ENCODE measurements around the gene ELOVL7.
"Not testable (repeated sequence)": the region's sequence is repeated elsewhere in the genome, so short reads cannot be mapped to it uniquely, and the experiment has no call there.

The ELOVL7 gene

DNA sequence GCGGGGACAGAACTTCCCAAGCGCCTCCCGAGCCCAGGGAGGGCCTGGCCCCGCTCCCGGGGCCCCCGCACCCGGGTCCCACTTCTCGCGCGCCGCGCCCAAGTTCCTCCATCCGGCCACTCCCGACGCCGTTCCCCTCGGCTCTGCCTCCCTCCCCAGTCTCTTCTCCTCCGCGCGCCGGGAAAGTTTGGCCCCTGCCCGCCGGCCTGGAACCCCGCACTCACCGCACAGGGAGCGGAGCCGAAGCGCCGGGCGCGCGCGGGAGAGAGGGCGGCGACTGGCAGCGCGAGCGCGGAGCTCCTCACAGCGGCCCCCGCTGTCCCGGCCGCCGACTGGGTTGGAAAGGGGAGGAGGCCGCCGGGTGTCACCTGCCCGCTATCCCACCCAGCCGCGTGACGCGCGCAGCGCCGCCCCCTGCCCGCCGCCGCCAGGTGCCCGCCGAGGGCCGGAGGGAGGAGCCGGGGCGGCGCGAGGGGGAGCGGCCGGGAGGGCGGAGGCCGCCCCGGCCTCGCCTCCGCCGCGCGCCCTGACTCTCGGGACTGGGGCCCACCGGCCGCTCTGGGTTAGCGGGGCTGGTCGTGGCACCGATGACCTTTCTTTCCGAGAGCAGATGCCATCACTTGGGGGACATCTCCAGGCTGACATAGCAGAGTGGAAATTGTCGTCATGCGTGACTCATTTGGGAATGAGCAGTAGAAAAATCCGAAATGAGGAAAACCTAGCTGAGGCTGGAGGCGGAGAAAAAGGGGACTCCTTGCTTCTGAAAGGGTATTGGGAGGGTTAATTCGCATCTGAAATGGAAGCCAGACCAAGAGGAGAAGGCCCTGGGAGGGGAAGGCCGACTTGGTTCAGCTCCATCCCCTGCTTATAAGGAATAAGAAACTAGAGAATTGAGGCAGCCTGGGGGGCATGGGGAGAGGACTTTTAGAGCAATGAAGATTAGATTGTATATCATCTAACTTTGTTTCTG, at the start of gene ELOVL7:
TSS of gene ELOVL7 (minus strand) at position 334 of the 970 bp plus-strand sequence. CDS start 56,872 bp downstream, outside the sequence.
- peak; percentile 42 to 85 for DNase-seq

DNA sequence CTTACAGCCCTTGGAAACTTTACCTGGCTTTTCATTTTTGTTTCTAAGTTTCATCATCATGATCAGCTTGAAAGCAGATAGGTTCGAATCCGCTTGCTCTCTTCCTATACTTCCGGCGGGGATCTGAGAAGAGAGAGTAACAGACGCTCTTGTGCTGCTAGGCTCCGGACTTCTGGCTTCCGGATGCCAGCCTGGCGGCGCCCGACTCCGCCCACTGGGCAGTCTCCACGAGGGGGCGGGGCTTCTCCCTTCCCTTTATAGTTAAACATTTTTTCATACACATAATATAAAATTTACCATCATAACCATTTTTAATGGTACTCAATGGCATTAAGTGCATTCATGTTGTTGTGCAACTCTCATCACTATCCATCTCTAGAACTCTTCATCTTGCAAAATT, 49.5 kb upstream of the ELOVL7 start:
- DNase-seq = no peak

DNA sequence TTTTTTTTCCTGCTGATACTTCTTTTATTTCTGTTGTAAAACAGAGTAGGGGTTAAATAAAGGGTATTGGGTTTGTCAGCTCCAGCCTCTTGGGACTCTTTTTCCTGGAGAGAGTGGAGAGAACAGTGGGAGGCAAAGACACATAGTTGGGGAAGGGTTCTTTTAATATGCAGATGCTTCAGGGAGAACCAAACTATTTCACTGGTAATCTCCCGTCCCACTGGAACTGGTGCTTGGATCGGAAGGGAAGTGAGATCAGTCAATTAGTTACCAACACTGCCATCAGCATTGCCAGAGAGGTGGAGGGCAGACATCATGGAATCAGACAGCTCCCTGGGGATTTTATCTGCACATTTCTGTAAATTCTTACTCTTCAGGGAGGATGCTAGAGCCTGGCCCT, 47.6 kb upstream of the ELOVL7 start:
- DNase-seq = no peak

DNA sequence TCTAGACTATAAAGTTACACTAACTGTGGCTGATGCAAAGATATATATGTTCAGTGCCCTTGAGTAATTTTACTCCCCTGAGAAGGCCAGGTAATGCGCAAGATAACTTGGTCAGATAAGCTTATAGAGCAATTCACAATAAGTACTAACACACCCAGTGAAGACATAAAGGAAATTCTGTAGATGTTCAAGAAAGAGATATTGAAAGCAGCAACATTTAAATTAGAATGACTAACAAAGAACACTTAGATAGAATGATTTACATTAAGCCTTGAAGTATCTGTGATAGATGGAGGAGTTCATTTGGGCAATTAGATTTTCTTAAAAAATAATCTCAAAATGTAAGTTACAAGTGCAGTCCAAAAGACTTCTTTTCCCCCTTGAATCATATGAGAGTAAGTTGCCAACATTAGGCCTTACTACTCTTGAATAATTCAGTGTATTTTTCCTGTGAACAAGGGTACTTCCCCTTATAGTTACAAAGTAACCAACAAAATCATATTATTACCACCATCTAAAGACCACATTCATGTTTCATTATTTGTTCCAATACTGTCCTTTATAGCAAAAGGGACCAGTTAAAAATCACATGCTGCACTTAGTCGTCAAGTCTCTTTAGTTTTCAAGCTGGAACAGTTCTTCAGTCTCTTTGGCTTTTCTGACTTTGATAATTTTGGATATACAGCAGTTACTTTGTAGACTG, 44.4 kb upstream of the ELOVL7 start:
- DNase-seq = no peak

DNA sequence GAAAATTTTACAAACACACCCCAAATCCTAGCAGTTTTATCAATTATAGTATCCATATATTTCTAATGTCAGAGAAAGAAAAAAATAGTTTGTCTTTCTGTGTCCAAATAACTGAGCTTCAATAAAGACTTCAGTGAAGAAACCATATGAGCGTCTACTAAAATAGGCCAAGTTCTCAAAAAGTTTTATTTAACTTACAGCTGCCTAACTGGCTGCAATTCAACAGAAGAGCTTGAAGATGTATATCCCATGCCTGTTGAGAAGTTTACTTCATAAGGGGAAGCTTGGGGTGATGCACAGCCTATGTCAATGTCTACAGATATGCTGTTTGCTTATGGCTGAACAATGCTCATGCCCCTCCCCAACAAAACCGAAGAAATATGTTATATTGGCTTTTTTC, 43.7 kb upstream of the ELOVL7 start:
- no peak for DNase-seq

DNA sequence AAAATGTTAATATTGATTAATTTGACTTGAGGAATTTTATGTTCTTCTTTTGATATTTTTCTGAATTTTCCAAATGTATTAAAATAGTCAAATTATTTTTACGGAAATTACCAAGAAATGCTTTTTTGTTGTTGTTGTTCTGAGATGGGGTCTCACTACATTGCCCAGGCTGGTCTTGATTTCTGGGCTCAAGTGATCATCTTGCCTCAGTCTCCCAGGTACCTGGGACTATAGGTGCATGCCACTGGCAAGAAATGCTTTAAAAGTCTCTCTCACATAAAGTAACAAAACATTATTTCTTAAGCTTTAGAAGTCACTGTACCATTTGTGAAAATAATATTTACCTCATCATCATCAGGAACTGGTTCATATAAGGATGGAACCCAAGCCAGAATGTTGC, 43.0 kb upstream of the ELOVL7 start:
- no peak for DNase-seq

DNA sequence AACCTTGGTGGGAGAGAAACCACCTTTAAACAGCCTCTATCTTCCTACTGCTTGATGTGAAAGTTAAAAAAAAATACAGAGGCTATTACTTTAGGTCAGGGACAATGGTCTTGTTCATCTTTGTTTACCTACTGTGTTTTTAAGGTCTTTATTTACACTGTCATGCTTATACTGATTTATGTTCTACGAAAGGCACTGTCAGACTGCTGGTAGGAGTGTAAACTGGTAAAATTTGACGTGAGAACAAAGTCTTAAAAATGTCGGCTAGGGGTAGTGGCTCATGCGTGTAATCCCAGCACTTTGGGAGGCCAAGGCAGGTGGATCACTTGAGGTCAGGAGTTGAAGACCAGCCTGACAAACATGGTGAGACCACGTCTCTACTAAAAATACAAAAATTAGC, 42.1 kb upstream of the ELOVL7 start:
- no peak for DNase-seq

DNA sequence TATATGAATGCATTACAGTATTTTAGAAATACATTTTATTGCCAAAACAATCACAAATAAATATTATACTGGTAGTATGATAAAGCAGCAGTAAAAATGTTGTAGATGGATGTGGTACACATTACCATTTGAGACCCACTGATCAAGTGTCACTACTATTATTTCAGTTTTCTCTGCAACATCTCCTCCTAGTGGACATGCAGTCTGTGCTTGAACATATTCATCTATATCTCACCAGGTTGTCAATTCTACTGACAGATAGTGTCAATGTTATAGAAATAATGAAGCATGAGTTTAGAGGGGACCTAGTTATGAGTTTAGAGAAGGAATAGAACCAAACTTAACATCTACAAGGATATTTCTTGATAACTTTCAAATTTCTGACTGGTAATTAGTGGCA, 39.2 kb upstream of the ELOVL7 start:
- DNase-seq = peak in 1 of 2 experiments; percentile 25

DNA sequence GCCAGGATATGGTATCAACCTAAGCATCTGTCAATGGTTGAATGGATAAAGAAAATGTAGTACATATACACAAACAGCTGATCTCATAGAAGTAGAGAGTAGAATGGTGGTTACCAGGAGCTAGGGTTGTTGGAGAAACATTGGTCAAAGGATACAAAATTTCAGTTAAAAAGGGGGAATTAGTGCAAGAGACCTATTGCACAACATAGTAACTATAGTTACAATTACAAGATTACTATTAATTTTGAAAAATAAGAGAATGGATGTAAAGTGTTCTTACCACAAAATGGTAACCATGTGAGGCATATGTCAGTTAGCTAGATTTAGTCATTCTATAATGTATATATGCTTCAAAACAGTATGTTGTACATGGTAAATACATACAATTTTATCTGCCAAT, 28.8 kb upstream of the ELOVL7 start:
- no peak for DNase-seq

DNA sequence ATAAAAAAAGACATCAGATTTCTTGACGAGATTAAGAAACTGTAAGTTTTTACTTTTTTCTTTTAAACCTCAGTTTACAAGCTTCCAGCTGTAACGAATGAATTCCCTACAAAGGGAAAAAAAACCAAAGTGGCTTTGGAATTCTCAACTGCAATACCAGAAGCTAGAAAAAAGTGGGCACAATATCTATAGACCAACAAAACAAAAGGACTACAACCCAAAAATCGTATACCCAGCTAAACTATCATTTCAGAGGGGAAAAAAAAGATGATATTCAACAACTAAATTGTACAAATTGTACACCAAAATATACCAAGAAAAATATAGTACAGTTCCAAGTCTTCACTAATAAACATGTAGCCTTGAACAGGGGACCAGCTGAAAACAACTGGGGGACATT, 26.8 kb upstream of the ELOVL7 start:
- no peak for DNase-seq

DNA sequence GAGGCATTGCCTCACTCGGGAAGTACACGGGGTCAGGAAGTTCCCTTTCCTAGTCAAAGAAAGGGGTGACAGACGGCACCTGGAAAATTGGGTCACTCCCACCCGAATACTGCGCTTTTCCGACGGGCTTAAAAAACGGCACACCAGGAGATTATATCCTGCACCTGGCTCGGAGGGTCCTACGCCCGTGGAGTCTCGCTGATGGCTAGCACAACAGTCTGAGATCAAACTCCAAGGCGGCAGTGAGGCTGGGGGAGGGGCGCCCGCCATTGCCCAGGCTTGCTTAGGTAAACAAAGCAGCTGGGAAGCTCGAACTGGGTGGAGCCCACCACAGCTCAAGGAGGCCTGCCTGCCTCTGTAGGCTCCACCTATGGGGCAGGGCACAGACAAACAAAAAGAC, 16.5 kb upstream of the ELOVL7 start:
- DNase-seq = not testable (repeated sequence)

DNA sequence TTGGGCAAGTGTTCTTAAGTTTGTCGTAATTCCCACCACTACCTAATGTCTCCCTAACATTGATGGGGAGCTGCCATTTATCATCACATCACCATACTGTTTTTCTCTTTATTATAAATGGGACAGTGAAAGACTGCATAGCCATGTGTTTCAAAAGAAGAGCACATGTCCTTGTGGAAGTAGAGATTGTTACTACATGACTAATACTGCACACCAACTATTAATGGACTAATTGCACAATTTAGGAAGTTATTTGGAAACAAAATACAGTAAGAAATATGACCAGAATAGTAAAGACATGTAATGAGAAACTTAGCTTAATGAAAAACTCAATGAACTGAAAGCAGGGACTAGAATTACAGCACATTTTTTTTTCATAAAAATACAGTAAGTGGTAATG, 12.0 kb upstream of the ELOVL7 start:
- no peak for DNase-seq

DNA sequence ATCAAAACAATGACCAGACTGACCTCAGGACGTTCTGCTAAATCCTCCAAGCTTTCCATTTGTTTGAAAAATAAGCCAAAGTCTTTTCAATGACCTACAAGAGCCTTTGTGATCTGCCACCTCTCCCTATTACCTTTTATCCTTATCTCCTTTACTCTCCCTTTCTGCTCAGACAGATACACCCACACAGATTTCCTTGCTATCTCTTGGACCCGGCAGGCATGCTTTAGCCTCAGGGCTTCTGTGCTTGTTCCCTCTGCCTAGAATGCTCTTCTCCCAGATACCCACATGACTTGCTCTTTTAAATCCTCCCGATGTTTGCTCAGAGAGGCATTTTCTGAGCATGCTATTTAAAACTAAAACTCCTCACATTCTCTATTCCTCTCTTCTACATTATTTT, 8.9 kb upstream of the ELOVL7 start:
- no peak for DNase-seq

DNA sequence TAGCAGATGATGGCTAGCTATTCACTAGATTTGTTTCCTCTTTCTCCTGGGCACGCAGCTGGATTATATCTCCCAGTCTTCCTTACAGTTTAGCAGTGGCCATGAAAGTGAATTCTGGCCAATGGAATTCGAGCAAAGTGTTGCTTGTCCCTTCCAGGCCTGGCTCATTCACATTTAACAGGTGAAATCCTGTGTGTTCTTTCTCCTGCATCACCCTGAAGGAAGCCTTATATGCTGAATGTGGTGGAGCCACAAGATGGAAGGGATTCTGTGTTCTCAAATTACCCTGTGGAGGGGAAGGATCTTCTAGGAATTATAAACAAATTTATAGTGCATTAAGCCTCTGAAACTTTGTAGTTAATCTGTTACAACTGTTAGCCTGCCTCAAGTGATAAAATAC, 8.2 kb upstream of the ELOVL7 start:
- DNase-seq = no peak

DNA sequence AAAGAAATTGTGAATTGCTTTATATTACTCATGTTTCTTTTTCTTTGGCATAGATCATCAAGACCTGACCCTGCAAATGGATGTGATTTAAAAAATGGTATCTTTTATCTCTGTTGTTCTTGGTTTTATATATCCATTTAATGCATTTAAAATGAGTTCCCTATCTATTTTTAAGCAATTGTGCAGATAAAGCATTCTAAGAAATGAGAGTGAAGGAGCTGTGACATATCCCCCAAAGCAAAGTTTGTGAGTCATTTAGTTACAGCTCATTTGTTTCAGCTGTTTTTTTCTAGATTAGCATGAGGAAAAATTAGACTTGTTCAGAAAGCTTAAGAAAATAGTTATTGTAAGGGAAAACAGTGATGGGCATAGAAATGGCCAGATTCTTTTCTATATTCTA, 7.6 kb upstream of the ELOVL7 start:
- DNase-seq = no peak

DNA sequence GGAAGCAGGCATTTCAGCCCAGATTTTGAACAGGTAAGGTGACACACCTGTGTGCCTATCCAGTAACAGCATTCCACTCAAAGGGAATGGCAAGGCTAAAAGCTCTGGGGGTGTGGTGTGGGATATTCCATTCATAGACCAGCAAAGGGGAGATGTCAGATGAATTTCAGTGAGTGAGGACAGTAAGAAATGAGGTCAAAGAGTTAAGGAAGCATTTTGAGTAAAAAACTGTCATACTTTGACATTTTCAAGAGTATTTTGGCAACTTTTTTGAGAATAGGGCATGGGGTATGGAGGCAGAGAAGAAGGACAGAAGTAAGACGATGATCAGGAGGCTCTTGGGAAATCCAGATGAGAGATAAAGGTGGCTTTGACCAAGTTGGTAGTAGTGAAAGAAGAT, 2.2 kb upstream of the ELOVL7 start:
- DNase-seq = no peak

DNA sequence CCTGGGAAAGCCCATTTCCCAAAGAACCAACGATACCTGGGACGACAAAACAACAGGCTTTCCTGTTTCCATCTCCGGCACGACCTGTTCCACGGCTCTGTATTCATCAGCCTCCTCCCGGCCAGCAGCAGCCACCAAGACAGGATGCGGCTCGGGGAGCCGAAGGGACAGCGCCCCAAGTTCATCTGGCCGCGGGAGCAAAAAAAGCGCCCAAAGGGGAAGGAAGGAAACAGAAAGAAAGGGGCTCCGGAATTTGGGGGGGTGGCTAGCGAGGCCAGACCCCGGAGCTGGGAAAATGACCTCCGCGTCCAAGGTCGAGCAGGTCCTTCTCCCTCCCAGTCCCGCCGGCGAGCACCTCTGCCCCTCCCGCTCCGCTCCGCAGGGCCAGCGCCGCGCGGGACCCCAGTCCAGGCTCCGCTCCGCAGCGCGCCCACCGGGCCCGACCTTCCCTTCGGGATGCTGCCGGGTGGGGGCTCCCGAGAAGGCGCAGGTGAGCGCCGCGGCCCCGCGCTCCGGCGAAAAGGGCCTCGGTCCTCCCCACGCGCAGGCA, 608 bp downstream of the ELOVL7 start:
- DNase-seq = peak; percentile 4 to 59

DNA sequence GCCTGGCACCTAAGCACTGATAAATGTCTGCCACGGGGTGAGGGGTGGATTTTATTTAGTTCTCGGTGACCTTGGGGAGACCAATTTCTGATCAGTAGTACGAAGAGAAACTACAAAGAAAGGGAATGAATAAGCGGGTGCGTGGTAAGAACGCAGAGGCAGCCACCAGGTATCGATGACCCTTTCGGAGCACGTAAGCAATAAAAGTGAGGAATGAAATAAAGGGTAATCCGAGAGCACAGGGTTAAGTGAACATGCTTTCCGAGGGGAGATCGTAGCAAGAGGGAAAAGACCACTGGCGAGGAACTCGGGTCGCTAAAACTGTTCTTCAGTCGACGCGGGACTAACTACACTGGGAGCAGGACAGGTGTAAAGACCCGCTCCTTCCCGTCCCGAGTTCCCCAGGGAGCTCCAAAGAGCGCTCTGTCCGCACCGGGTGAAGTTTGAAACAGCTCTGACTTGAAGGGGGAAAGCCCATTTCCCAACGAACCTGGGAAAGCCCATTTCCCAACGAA, 1.1 kb downstream of the ELOVL7 start:
- peak in 1 of 2 experiments; percentile 59 for DNase-seq

DNA sequence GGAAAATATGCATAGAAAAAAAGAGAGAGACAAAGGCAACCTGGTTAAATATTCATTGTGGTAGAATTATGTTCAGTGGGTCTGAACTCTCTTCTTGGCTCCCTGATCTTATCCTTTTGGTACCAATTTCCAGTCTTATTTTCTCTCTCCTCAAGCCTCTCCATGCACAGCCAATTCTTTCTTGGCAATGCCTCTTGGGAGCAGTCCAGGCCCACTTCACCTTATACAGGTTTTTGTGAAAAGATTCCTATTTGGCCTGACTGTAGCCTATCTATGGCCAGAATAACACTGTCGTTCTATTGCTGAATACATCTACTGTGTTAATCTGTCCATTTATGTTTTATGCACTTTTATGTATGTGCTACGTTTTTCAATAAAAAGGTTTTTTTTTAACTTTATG, 2.7 kb downstream of the ELOVL7 start:
- DNase-seq = no peak

DNA sequence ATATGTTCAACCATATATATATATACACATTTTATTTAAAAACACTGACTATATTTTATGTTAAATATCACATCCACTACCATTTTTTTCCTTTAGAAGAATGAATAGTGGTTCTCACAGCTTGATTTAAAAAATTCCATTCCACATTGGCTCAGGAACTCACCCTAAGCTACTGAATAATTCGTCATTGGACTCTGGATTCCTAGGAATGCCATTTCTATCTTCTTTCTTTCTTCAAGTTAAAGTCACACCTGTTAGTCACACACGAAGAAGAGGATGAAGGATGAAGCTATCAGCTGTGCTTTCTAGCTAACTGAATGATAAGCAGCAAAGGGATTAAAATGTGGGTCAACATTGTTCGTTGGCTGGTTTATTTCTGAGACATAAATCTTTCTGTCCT, 7.9 kb downstream of the ELOVL7 start:
- DNase-seq = no peak

DNA sequence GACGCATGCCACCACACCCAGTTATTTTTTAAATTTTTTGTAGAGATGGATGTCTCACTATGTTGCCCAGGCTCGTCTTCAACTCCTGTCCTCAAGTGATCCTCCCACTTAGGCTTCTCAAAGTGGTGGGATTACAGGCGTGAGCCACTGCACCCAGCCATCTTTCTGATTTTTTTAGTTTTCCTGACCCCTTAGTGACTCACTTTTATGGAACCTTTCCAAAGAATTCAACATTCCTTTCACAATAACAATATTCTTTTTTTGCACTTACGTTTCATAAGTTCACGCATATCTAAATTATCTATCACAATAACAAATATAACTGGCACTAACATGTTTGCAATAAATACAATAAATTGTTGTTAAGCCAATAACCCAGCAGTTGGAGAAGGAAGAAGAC, 8.5 kb downstream of the ELOVL7 start:
- DNase-seq = no peak

DNA sequence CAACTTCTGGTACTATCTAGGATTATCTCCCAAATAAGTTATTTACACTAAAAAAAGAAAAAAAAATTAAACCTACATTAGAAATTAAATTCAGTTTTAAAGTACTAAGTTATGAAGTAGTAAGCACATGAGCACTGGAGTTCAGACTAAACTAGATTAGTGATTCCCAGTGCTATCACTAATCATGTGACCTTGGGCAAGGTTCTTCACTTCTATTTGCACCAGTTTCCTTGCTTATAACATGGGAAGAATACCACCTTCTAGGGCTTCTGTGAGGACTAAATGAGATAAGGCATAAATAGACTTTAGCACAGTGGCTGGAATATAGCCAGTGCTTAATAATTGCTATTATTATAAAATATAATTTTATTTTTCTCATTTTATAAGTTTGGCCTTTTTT, 10.5 kb downstream of the ELOVL7 start:
- DNase-seq = no peak

DNA sequence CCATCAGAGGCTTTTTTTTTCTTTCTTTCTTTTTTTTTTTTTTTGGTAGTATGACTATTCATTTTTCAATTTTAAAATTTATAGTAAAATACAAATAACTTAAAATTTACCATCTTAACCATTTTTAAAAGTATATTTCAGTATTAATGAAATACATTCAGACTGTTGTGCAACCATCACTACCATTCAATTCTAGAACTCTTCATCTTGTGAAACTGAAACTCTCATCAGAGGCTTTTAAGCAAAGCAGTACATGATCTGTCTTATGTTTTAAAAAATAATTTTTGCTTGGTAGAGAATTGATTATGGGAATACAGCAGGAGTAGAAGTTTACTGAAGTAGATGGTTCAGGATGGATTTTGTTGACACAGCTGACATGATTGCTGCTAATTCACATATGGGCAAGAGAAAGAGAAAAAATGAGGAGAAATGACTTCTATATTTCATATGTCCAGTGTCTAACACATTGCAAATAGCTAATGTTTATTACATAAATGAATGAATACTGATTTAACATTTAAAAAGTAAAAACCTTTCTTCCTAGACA, 13.4 kb downstream of the ELOVL7 start:
- DNase-seq = no peak
